Esophagus squamous epithelium (tissue), 4 donors: ENCODE results near the gene EMC8.
"Not testable (repeated sequence)": the region's sequence is repeated elsewhere in the genome, so short reads cannot be mapped to it uniquely, and the experiment has no call there.

ENCODE experiments used
- CTCF ChIP-seq, 6 experiments: fragments of 450-650 bp in 4 of 6; fragments of 200-600 bp in 2 of 6; sonication (generic) in 2 of 6; IDR thresholded peaks; one replicate each; pipeline ENCODE4 v1.5.1; 2016 to 2019; ENCODE audit warnings: antibody characterized with exemption in 6 of 6, mild to moderate bottlenecking in 4 of 6, moderate library complexity in 4 of 6
- POLR2A ChIP-seq, 4 donors: fragments of 450-650 bp; IDR thresholded peaks; one replicate each; pipeline ENCODE4 v1.6.1; 2017; ENCODE audit warnings: antibody characterized with exemption in 4 of 4, mild to moderate bottlenecking in 4 of 4, moderate library complexity in 3 of 4

GRCh38 chr16:85807340-85807739 lies 8.0 kb upstream of the EMC8 start:
- not testable (repeated sequence) for TF ChIP-seq CTCF, POLR2A (IDR thresholded peaks at IDR 0.05)
